Dedifferentiated amniotic fluid mesenchymal stem cell (primary cell): ENCODE results near the gene SLC4A9.

ENCODE experiments used
- DNase-seq: peaks from one replicate; pipeline ENCODE4 v3.0.0-alpha.2; 2016; ENCODE audit errors: extremely low spot score

SLC4A9 gene

GRCh38 chr5:140361901-140362300, 1.9 kb downstream of the SLC4A9 start:
- DNase-seq, result no peak

GRCh38 chr5:140362311-140362710, 2.3 kb downstream of the SLC4A9 start:
- no peak for DNase-seq

- DNase-seq, result peak; percentile 40
Measured at GRCh38 chr5:140362875-140363630, 3.1 kb downstream of the SLC4A9 start.

- DNase-seq, result no peak
Measured at GRCh38 chr5:140363631-140364471, 3.9 kb downstream of the SLC4A9 start.

- DNase-seq, result no peak
Measured at GRCh38 chr5:140364472-140364765, 4.4 kb downstream of the SLC4A9 start.

- no peak for DNase-seq
Measured at GRCh38 chr5:140365282-140365681, 5.3 kb downstream of the SLC4A9 start.

GRCh38 chr5:140365941-140366340, 5.9 kb downstream of the SLC4A9 start:
- no peak for DNase-seq

GRCh38 chr5:140366589-140367255, 6.7 kb downstream of the SLC4A9 start:
- DNase-seq, result no peak

GRCh38 chr5:140367256-140368013, 7.4 kb downstream of the SLC4A9 start:
- no peak for DNase-seq

GRCh38 chr5:140371356-140372151, 11.6 kb downstream of the SLC4A9 start:
- no peak for DNase-seq

GRCh38 chr5:140372971-140373487, 13.0 kb downstream of the SLC4A9 start:
- DNase-seq, result peak; percentile 80

- DNase-seq, result no peak
Measured at GRCh38 chr5:140381351-140381750, 21.4 kb downstream of the SLC4A9 start.

- no peak for DNase-seq
Measured at GRCh38 chr5:140381972-140382371, 22.0 kb downstream of the SLC4A9 start.

- no peak for DNase-seq
Measured at GRCh38 chr5:140382866-140383265, 22.9 kb downstream of the SLC4A9 start.

- DNase-seq, result no peak
Measured at GRCh38 chr5:140383300-140383699, 23.3 kb downstream of the SLC4A9 start.

GRCh38 chr5:140388052-140388451, 28.1 kb downstream of the SLC4A9 start:
- no peak for DNase-seq

GRCh38 chr5:140391312-140391711, 31.3 kb downstream of the SLC4A9 start:
- DNase-seq, result peak; percentile 82

- DNase-seq, result no peak
Measured at GRCh38 chr5:140391732-140392131, 31.7 kb downstream of the SLC4A9 start.

- DNase-seq, result no peak
Measured at GRCh38 chr5:140393738-140394137, 33.7 kb downstream of the SLC4A9 start.

GRCh38 chr5:140398379-140398811, 38.4 kb downstream of the SLC4A9 start:
- DNase-seq, result no peak
